Astrocyte of the cerebellum (primary cell): Measurements from ENCODE around the gene NOC2L.
"Not testable (repeated sequence)": the region's sequence is repeated elsewhere in the genome, so short reads cannot be mapped to it uniquely, and the experiment has no call there.

ENCODE experiments used
- DNase-seq: peaks from one replicate; pipeline ENCODE4 v3.0.0-alpha.2; 2011; ENCODE audit warnings: low read depth
- H3K4me3 ChIP-seq: 2 replicates; pipeline ENCODE4 v1.5.1; 2011; ENCODE audit warnings: mild to moderate bottlenecking, low read depth, low read length, moderate library complexity
- in situ Hi-C: cut with HindIII; loops from 2 replicates; pipeline ENCODE4 v1.10.0; 2017; ENCODE audit warnings: low sequenced_read_pairs
- TF ChIP-seq, protein P1 (sequence below): IDR thresholded peaks from 2 replicates; pipeline ENCODE4 v1.5.1; 2012; ENCODE audit warnings: low read length, low read depth, moderate library complexity, mild to moderate bottlenecking; ENCODE audit errors: missing control alignments

NOC2L gene

DNA sequence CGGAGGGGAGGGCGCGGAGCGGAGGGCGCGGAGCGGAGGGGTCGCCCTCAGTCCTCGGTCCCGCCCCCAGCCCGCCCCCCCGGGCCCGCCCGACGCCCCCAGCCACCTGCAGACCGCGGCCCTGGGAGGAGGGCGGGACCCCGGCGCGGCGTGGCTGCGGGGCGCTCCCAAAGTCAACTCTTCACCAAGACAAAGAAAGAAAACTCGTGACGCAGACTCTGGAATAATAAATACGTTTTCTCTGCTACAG lies 39.6 kb upstream of the NOC2L start:
- H3K4me3 ChIP-seq, result peak overlapping the region; percentile 43
- DNase-seq, result no peak
- in situ Hi-C loops, result no loop called here
- TF ChIP-seq, protein P1, sequence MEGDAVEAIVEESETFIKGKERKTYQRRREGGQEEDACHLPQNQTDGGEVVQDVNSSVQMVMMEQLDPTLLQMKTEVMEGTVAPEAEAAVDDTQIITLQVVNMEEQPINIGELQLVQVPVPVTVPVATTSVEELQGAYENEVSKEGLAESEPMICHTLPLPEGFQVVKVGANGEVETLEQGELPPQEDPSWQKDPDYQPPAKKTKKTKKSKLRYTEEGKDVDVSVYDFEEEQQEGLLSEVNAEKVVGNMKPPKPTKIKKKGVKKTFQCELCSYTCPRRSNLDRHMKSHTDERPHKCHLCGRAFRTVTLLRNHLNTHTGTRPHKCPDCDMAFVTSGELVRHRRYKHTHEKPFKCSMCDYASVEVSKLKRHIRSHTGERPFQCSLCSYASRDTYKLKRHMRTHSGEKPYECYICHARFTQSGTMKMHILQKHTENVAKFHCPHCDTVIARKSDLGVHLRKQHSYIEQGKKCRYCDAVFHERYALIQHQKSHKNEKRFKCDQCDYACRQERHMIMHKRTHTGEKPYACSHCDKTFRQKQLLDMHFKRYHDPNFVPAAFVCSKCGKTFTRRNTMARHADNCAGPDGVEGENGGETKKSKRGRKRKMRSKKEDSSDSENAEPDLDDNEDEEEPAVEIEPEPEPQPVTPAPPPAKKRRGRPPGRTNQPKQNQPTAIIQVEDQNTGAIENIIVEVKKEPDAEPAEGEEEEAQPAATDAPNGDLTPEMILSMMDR, result no peak

DNA sequence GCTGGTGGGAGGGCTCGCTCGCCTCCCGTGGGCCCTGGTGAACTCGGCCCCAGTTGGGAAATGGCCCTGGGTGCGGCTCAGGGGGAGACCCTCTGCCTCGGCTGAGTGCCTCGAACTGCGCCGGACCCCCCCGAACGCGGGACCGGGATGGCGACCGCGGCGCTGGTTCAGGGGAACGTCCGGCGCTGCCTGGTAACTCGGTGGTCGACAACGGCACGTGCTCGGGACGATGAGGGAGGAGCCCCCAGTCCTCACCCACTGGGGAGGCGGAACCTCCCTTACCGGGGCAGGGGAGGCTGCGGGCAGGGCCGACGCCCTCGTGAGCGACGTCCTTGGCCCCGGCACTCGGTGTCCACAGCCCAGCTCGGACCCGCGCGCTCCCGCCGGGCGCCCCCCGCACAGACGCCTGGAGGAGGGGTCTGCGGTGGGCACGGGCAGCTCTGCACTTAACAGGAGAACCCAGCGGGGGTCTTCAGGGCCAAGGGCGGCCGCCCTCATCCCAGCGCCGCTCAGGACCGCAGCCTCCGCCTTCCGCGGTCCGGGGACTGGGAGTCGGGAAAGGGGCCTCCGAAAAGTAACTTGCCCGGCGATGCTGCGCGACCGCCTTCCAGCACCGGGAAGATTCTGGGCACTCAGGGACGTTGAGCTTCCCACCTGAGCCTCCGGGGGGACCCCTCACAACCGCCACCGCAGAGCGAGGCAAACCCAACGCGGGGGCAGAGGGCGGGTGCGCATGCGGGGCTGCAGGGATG lies 39.1 kb upstream of the NOC2L start:
- H3K4me3 ChIP-seq, result peak overlapping the region; percentile 25
- TF ChIP-seq, protein P1, result no peak

DNA sequence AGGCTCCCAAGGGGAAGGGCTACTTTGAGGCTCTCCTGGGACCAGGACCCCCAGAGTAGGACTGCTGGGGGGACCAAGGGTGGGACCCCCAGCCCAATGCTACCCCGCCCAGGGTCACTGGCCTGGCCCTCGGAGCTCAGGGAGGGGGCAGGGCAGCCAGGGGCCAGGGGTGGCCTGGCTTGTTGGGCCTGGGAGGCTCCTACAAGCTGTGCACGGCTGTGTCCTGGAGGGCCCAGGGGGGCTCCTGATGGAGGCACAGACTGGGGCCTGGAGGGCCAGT lies 38.6 kb upstream of the NOC2L start:
- in situ Hi-C loops, result no loop called here
- TF ChIP-seq, protein P1, result no peak
- H3K4me3 ChIP-seq, result no peak overlapping the region
- DNase-seq, result no peak

More for the DNA sequence above, 39.1 kb upstream of the NOC2L start:
- no peak for DNase-seq
- in situ Hi-C loops, result no loop called here

DNA sequence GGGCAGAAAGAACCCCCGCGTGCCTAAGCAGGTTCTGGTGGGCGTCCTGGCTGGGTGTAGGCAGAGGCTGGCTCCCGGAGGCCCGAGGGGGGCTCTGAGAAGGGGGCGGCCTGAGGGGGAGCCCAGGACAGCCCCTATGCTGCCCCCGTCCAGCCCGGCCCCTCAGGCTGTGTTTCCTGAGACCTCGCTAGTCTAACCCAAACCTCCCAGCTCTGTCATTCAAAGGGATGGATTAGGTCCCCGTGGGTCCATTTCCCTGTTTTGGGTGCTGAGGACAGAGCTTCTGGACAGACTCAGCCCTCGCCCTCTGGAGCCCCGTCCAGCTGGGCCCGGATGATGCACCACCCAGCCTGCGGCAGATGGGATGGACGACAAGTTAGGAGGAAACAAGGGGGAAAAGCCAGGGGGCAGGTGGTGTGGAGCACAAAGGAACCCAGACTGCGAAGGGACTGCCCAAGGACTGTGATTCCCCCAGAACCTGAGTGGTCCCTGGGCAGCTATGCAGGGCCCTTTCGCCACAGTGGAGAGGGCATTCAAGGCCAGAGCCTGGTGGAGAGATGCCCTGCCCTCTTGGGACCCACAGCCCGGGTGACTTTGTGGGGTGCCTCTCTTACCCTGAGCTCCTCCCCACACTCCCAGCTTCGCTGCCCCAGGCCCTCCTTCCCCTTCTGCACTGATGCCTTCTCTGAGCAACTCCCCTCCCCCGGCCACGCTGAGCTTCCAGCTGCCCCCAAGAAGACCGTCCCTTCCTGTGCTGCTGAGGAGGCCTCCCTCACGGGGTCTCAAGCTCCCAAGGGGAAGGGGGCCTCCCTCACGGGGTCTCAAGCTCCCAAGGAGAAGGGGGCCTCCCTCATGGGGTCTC lies 38.0 kb upstream of the NOC2L start:
- TF ChIP-seq, protein P1, result no peak
- in situ Hi-C loops, result no loop called here
- DNase-seq, result no peak
- H3K4me3 ChIP-seq, result no peak overlapping the region

DNA sequence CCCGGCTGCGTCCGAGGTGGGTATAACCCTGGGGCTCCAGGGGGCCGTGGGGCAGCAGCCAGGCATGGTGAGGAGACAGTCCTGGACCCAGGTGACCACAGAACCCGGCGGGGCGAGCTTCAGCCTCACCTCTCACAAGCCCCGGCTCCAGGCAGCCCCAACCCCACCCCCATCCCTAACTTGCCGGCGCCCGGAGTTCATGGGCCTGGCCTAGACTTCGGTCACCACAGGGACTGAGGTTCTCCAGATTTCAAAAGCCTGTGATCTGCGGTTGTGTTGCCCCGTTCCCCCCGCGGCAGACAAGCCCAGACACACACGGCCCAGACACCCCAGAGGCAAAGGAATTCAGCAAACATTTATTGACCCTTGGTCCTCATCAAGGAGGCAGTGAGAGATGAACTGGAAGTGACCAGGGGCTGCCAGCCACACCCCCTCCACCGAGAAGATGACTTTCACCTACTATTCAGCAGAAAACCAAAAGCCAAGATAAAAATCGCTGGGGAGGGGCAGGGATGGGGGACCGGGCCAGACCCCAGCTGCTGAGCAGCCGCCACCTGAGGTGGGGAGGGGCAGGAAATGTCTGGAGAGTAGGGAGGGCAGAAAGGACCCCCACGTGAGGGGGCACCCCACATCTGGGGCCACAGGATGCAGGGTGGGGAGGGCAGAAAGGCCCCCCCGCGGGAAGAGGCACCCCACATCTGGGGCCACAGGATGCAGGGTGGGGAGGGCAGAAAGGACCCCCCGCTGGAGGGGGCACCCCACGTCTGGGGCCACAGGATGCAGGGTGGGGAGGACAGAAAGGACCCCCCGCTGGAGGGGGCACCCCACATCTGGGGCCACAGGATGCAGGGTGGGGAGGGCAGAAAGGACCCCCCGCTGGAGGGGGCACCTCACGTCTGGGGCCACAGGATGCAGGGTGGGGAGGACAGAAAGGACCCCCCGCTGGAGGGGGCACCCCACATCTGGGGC lies 36.9 kb upstream of the NOC2L start:
- TF ChIP-seq, protein P1, result no peak
- H3K4me3 ChIP-seq, result no peak overlapping the region
- DNase-seq, result no peak
- in situ Hi-C loops, result no loop called here

DNA sequence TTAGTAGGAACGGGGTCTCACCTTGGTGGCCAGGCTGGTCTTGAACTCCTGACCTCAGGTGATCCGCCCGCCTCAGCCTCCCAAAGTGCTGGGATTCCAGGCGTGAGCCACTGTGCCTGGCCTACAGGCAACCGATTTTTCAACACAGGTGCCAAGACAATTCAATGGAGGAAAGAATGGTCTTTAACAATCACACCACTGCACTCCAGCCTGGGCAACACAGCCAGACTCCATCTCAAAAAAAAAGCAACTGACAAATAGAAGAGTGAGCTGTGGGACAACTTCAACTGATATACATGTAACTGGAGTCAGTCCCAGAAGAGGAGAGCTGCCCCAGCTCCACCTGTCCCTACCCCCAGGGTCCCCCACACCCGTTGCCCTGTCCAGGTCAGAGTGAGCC lies 35.5 kb upstream of the NOC2L start:
- in situ Hi-C loops, DNase-seq, H3K4me3 ChIP-seq: not testable (repeated sequence)
